GM12874 (cell line): Measurements from ENCODE around the gene MGLL.

Experiments used
- CTCF ChIP-seq: IDR thresholded peaks from 2 replicates; pipeline ENCODE4 v1.5.1; 2011; ENCODE audit warnings: low read depth, mild to moderate bottlenecking, control low read depth, low read length, moderate library complexity; ENCODE audit not compliant: insufficient read depth

Gene MGLL

DNA sequence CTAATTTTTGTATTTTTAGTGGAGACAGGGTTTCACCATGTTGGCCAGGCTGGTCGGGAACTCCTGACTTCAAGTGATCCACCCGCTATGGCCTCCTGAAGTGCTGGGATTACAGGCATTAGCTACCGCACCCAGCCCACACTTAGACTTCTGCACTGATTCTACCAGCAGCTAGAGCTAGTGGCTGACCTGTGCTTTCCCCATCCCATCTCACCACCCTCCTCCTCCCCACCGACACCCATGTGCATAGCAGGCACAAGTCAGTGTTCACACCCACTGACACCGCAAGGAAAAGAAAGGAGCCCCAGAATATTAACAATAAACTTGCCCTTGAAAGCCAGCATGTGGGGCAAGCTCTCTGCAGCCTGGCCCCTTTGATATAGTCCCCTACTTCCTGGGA lies 160.7 kb downstream of the MGLL start:
- TF ChIP-seq CTCF: no peak

- no peak for TF ChIP-seq CTCF
Observed at GRCh38 chr3:127660621-127661251, 161.6 kb downstream of the MGLL start.

- TF ChIP-seq CTCF: no peak
Observed at GRCh38 chr3:127658234-127658633, 164.1 kb downstream of the MGLL start.

- no peak for TF ChIP-seq CTCF
Observed at GRCh38 chr3:127656906-127657305, 165.4 kb downstream of the MGLL start.

GRCh38 chr3:127655641-127656040 lies 166.7 kb downstream of the MGLL start:
- TF ChIP-seq CTCF: no peak

DNA sequence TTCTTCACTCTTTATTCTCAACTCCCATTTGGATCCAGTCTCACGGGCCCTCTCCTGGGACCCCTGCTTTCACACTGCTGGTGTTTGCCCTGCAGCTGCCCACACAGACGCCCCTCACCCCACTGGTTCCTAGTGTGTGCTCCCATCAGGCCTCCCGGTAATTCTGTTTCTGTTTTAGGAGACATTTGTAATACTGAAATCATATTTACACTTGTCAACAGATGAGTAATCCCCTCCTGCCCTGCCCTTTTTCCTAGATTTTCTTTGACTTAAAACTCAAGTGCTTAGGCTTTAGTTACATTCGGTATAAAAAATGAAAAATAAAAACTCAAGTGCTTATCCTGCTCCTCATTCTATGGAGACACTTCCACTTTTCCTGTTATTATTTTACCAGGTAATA lies 167.9 kb downstream of the MGLL start:
- TF ChIP-seq CTCF: no peak

GRCh38 chr3:127652246-127652995 lies 169.9 kb downstream of the MGLL start:
- TF ChIP-seq CTCF: peak; percentile 82
